Left kidney (tissue), 2 donors: Measurements from ENCODE around the gene ECSIT. TPM values are rescaled to one million over a fixed set of nuclear protein-coding genes. Genes with fewer than 3 reads are reported as not detected.
"Not testable (repeated sequence)": the region's sequence is repeated elsewhere in the genome, so short reads cannot be mapped to it uniquely, and the experiment has no call there.

ENCODE experiments used
- DNase-seq: peaks from one replicate; pipeline ENCODE4 v3.0.0-alpha.2; 2013
- polyA plus RNA-seq: library from polyadenylated mRNA; unstranded; fragments of 120-200 nt; gene quantifications from one replicate; pipeline ENCODE4 v1.2.1, GENCODE V29; 2013; ENCODE audit not compliant: insufficient read length

The ECSIT gene
- polyA plus RNA-seq, 1 donor = 31.0 TPM

GRCh38 chr19:11479898-11480714 is 48.8 kb downstream of the ECSIT start:
- DNase-seq = no peak

- DNase-seq = no peak
These were observed 49.6 kb downstream of the ECSIT start for GRCh38 chr19:11479090-11479897.

- no peak for DNase-seq
These were observed 50.5 kb downstream of the ECSIT start for GRCh38 chr19:11478167-11479089.

- DNase-seq = no peak
These were observed 53.1 kb downstream of the ECSIT start for GRCh38 chr19:11475861-11476260.

GRCh38 chr19:11475343-11475742 is 53.6 kb downstream of the ECSIT start:
- DNase-seq = not testable (repeated sequence)

GRCh38 chr19:11473725-11474124 is 55.2 kb downstream of the ECSIT start:
- no peak for DNase-seq

- DNase-seq = not testable (repeated sequence)
These were observed 60.6 kb downstream of the ECSIT start for GRCh38 chr19:11468266-11468845.

- no peak for DNase-seq
These were observed 63.3 kb downstream of the ECSIT start for GRCh38 chr19:11465600-11465999.

GRCh38 chr19:11464333-11465265 is 64.3 kb downstream of the ECSIT start:
- no peak for DNase-seq

- no peak for DNase-seq
These were observed 65.5 kb downstream of the ECSIT start for GRCh38 chr19:11463391-11463790.

- no peak for DNase-seq
These were observed 67.5 kb downstream of the ECSIT start for GRCh38 chr19:11461453-11461852.

- DNase-seq = no peak
These were observed 68.7 kb downstream of the ECSIT start for GRCh38 chr19:11460207-11460606.

- not testable (repeated sequence) for DNase-seq
These were observed 70.0 kb downstream of the ECSIT start for GRCh38 chr19:11458912-11459311.

- no peak for DNase-seq
These were observed 70.6 kb downstream of the ECSIT start for GRCh38 chr19:11458236-11458900.

GRCh38 chr19:11457831-11458230 is 71.1 kb downstream of the ECSIT start:
- DNase-seq = no peak

GRCh38 chr19:11457115-11457514 is 71.8 kb downstream of the ECSIT start:
- DNase-seq = no peak

GRCh38 chr19:11456659-11457058 is 72.3 kb downstream of the ECSIT start:
- DNase-seq = no peak
